ENCODE data around the gene AKAP8. TPM values are rescaled to one million over a fixed set of nuclear protein-coding genes. Genes with fewer than 3 reads are reported as not detected.

AKAP8 gene
- total RNA-seq, 1 experiment from 2014 or later: 29.6 TPM

- H3K36me3 ChIP-seq: peaks cover 87% of the 10 kb centered on the region
- DNase-seq: no peak
- no peaks in the 10 kb centered on the region for H3K27me3 ChIP-seq
- no peak overlapping the region for H3K4me3 ChIP-seq
- H3K9me3 ChIP-seq: no peaks in the 10 kb centered on the region; the same call in 1 of the 2 replicates
Measured at GRCh38 chr19:15393963-15394362, 14.4 kb upstream of the AKAP8 start.

- H3K36me3 ChIP-seq: peaks cover 75% of the 10 kb centered on the region
- DNase-seq: no peak
Measured at GRCh38 chr19:15390814-15391213, 11.2 kb upstream of the AKAP8 start.

GRCh38 chr19:15381864-15382263 lies 2.3 kb upstream of the AKAP8 start:
- Histone ChIP-seq H3K9me3 (no peaks in the 10 kb centered on the region), H3K27me3 (no peaks in the 10 kb centered on the region), H3K36me3 (peaks cover 43% of the 10 kb centered on the region), H3K4me3 (no peak overlapping the region)
- no peak for DNase-seq

More at GRCh38 chr19:15390814-15391213, 11.2 kb upstream of the AKAP8 start:
- Histone ChIP-seq H3K4me3 (no peak overlapping the region), H3K9me3 (no peaks in the 10 kb centered on the region; the same call in 1 of the 2 replicates), H3K27me3 (no peaks in the 10 kb centered on the region)

GRCh38 chr19:15381429-15381828 lies 1.8 kb upstream of the AKAP8 start:
- Histone ChIP-seq H3K4me3 (no peak overlapping the region), H3K27me3 (no peaks in the 10 kb centered on the region), H3K36me3 (peaks cover 45% of the 10 kb centered on the region), H3K9me3 (no peaks in the 10 kb centered on the region)
- DNase-seq: no peak

GRCh38 chr19:15379999-15380647 lies 536 bp upstream of the AKAP8 start:
- Histone ChIP-seq H3K9me3 (no peaks in the 10 kb centered on the region), H3K4me3 (peak overlapping the region; percentile 99), H3K36me3 (peaks cover 45% of the 10 kb centered on the region), H3K27me3 (no peaks in the 10 kb centered on the region)
- DNase-seq: peak; percentile 83

GRCh38 chr19:15378534-15379082 lies 979 bp downstream of the AKAP8 start:
- Histone ChIP-seq H3K36me3 (peaks cover 61% of the 10 kb centered on the region), H3K4me3 (peak overlapping the region; percentile 99)
- peak; percentile 67 for DNase-seq

GRCh38 chr19:15374796-15375440 lies 4.7 kb downstream of the AKAP8 start:
- Histone ChIP-seq H3K27me3 (no peaks in the 10 kb centered on the region), H3K4me3 (no peak overlapping the region), H3K36me3 (peaks cover 77% of the 10 kb centered on the region), H3K9me3 (no peaks in the 10 kb centered on the region)
- no peak for DNase-seq

More at GRCh38 chr19:15378534-15379082, 979 bp downstream of the AKAP8 start:
- Histone ChIP-seq H3K27me3 (no peaks in the 10 kb centered on the region), H3K9me3 (no peaks in the 10 kb centered on the region)

GRCh38 chr19:15374105-15374651 lies 5.4 kb downstream of the AKAP8 start:
- no peak overlapping the region for H3K4me3 ChIP-seq
- H3K36me3 ChIP-seq: peaks cover 83% of the 10 kb centered on the region
- no peaks in the 10 kb centered on the region for H3K27me3 ChIP-seq
- DNase-seq: no peak
- H3K9me3 ChIP-seq: no peaks in the 10 kb centered on the region

- Histone ChIP-seq H3K9me3 (no peaks in the 10 kb centered on the region), H3K27me3 (no peaks in the 10 kb centered on the region), H3K36me3 (peaks cover 87% of the 10 kb centered on the region), H3K4me3 (no peak overlapping the region)
- no peak for DNase-seq
Measured at GRCh38 chr19:15373644-15374043, 5.9 kb downstream of the AKAP8 start.

- Histone ChIP-seq H3K4me3 (no peak overlapping the region), H3K9me3 (no peaks in the 10 kb centered on the region), H3K27me3 (no peaks in the 10 kb centered on the region), H3K36me3 (peaks cover 90% of the 10 kb centered on the region)
- no peak for DNase-seq
Measured at GRCh38 chr19:15372891-15373301, 6.7 kb downstream of the AKAP8 start.

GRCh38 chr19:15372470-15372869 lies 7.1 kb downstream of the AKAP8 start:
- Histone ChIP-seq H3K4me3 (no peak overlapping the region), H3K27me3 (no peaks in the 10 kb centered on the region), H3K9me3 (no peaks in the 10 kb centered on the region), H3K36me3 (peaks cover 94% of the 10 kb centered on the region)
- no peak for DNase-seq

- DNase-seq: no peak
Measured at GRCh38 chr19:15371786-15372380, 7.7 kb downstream of the AKAP8 start.

GRCh38 chr19:15371119-15371518 lies 8.5 kb downstream of the AKAP8 start:
- H3K36me3 ChIP-seq: peaks cover 94% of the 10 kb centered on the region
- no peaks in the 10 kb centered on the region for H3K27me3 ChIP-seq
- no peak for DNase-seq
- no peak overlapping the region for H3K4me3 ChIP-seq
- H3K9me3 ChIP-seq: no peaks in the 10 kb centered on the region

More at GRCh38 chr19:15371786-15372380, 7.7 kb downstream of the AKAP8 start:
- H3K9me3 ChIP-seq: no peaks in the 10 kb centered on the region
- no peak overlapping the region for H3K4me3 ChIP-seq
- peaks cover 94% of the 10 kb centered on the region for H3K36me3 ChIP-seq
- no peaks in the 10 kb centered on the region for H3K27me3 ChIP-seq

- Histone ChIP-seq H3K36me3 (peaks cover 96% of the 10 kb centered on the region), H3K9me3 (no peaks in the 10 kb centered on the region), H3K27me3 (no peaks in the 10 kb centered on the region), H3K4me3 (no peak overlapping the region)
- DNase-seq: no peak
Measured at GRCh38 chr19:15369594-15369891, 10.0 kb downstream of the AKAP8 start.

- Histone ChIP-seq H3K9me3 (no peaks in the 10 kb centered on the region), H3K36me3 (peaks cover 95% of the 10 kb centered on the region), H3K27me3 (no peaks in the 10 kb centered on the region), H3K4me3 (no peak overlapping the region)
- DNase-seq: no peak
Measured at GRCh38 chr19:15368798-15369593, 10.6 kb downstream of the AKAP8 start.

GRCh38 chr19:15368051-15368632 lies 11.4 kb downstream of the AKAP8 start:
- peaks cover 91% of the 10 kb centered on the region for H3K36me3 ChIP-seq

More at GRCh38 chr19:15368051-15368632, 11.4 kb downstream of the AKAP8 start:
- no peaks in the 10 kb centered on the region for H3K27me3 ChIP-seq
- DNase-seq: no peak
- H3K4me3 ChIP-seq: no peak overlapping the region
- no peaks in the 10 kb centered on the region for H3K9me3 ChIP-seq

Measured in MG63 (cell line).